ENCODE data around the gene THSD7B. TPM values are rescaled to one million over a fixed set of nuclear protein-coding genes. Genes with fewer than 3 reads are reported as not detected.

THSD7B gene
- total RNA-seq, 1 donor from 2014 or later, result 0.14 TPM

DNA sequence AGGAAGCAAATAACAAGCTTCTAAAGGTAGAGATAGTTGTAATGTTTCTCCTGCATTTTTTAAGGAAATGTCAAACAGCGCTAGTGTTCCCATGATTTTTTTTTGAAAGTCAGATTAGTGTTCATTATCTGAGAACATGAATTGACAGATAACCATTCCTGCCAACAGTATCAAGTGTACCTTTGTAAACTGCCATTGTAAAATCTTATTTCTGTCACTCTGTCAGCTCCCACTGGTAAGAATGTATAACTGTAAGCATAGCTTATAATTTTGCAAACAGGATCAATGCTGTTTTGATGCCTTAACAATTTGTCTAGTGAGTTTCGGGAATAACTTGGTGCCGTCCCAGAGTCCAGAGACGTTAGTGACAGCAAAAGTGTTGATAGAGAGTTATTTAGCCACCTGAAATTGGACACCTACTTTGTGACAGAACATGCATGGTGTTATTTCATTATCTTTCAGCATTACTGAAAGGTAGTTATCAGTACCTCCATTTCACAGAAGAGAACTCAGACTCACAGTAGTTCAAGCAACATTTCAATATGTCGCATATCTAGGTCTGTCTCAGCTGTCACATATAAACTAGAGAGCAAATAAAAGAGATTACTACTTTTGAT lies 221.4 kb downstream of the THSD7B start:
- no peak overlapping the region for H3K27ac ChIP-seq
- H3K27me3 ChIP-seq, result no peaks in the 10 kb centered on the region
- H3K9me3 ChIP-seq, result no peaks in the 10 kb centered on the region
- no peak for DNase-seq
- no peak for ATAC-seq
- TF ChIP-seq, protein P1, sequence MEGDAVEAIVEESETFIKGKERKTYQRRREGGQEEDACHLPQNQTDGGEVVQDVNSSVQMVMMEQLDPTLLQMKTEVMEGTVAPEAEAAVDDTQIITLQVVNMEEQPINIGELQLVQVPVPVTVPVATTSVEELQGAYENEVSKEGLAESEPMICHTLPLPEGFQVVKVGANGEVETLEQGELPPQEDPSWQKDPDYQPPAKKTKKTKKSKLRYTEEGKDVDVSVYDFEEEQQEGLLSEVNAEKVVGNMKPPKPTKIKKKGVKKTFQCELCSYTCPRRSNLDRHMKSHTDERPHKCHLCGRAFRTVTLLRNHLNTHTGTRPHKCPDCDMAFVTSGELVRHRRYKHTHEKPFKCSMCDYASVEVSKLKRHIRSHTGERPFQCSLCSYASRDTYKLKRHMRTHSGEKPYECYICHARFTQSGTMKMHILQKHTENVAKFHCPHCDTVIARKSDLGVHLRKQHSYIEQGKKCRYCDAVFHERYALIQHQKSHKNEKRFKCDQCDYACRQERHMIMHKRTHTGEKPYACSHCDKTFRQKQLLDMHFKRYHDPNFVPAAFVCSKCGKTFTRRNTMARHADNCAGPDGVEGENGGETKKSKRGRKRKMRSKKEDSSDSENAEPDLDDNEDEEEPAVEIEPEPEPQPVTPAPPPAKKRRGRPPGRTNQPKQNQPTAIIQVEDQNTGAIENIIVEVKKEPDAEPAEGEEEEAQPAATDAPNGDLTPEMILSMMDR (IDR thresholded peaks at IDR 0.05), result no peak
- intact Hi-C loops (cut with DNase I), result no loop called here
- no peak overlapping the region for H3K4me3 ChIP-seq
- H3K36me3 ChIP-seq, result no peaks in the 10 kb centered on the region
- no peaks in the 10 kb centered on the region for H3K4me1 ChIP-seq

DNA sequence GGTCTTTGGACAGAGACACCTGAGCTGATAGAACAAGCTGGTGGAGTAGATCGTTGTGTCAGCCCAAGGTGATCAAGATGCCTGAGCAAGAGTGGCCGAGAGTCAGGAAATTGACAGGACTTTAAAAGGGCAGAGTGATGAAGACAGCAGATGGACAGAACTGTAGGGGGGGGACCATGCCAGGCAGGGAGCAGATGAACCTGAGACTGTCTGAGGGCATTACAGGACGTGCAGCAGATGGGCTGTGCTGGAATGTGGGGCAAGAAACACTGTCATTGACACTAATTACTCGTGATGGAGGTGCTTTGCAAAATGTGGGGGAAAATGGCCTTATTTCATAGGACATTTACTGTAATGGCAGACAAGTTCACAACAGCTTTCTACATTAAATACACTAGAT lies 225.0 kb downstream of the THSD7B start:
- no peak overlapping the region for H3K27ac ChIP-seq
- intact Hi-C loops (cut with DNase I), result no loop called here
- H3K4me1 ChIP-seq, result no peaks in the 10 kb centered on the region
- H3K36me3 ChIP-seq, result no peaks in the 10 kb centered on the region
- TF ChIP-seq, protein P1 (IDR thresholded peaks at IDR 0.05), result no peak
- H3K9me3 ChIP-seq, result no peaks in the 10 kb centered on the region
- no peak overlapping the region for H3K4me3 ChIP-seq
- no peak for DNase-seq
- no peaks in the 10 kb centered on the region for H3K27me3 ChIP-seq
- ATAC-seq, result no peak

DNA sequence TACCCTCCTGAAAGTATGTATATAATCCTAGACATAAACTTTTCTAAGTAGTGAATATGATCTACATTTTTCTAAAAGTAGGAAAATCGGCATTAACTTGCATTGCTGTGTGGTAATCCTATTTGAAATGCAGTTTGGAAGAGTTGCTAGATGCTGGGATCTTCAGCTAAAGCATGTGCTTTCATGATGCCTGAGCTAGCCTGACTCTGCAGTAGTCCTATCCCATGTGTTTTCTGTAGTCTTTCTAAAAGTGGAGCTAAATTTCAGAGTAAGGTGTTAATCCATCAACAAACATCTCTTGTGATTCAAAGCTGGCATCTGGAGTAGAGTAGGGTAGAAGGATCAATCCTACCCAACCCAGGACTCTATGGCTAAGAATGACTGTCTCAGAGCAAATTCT lies 229.4 kb downstream of the THSD7B start:
- TF ChIP-seq, protein P1 (IDR thresholded peaks at IDR 0.05), result no peak
- Histone ChIP-seq H3K9me3 (no peaks in the 10 kb centered on the region), H3K27ac (no peak overlapping the region), H3K4me3 (no peak overlapping the region), H3K4me1 (no peaks in the 10 kb centered on the region), H3K27me3 (no peaks in the 10 kb centered on the region), H3K36me3 (no peaks in the 10 kb centered on the region)
- ATAC-seq (no peak), DNase-seq (no peak)
- intact Hi-C loops (cut with DNase I), result no loop called here

DNA sequence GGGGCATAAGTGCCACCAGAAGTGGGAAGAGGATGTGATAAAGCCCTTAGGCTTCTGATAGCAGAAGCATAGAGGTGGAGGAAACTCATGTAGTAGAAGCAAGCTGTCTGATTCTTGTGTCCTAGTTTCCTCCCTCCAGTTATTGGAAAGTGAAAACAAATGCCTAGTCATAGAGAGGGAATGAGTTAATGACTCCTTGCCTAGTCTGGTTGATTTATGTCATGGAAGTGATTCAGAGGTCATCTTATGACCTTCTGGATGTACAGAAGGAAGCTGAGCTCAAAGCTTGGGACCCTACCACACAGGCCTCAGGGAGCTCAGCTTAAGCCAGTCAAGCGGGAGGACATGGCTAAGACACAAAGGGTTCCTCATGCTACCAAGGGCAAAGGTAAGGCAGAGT lies 232.2 kb downstream of the THSD7B start:
- no peak for DNase-seq
- TF ChIP-seq, protein P1 (IDR thresholded peaks at IDR 0.05), result no peak
- Histone ChIP-seq H3K27ac (no peak overlapping the region), H3K36me3 (no peaks in the 10 kb centered on the region), H3K4me3 (no peak overlapping the region), H3K4me1 (no peaks in the 10 kb centered on the region), H3K27me3 (no peaks in the 10 kb centered on the region), H3K9me3 (no peaks in the 10 kb centered on the region)
- ATAC-seq, result no peak
- intact Hi-C loops (cut with DNase I), result no loop called here

DNA sequence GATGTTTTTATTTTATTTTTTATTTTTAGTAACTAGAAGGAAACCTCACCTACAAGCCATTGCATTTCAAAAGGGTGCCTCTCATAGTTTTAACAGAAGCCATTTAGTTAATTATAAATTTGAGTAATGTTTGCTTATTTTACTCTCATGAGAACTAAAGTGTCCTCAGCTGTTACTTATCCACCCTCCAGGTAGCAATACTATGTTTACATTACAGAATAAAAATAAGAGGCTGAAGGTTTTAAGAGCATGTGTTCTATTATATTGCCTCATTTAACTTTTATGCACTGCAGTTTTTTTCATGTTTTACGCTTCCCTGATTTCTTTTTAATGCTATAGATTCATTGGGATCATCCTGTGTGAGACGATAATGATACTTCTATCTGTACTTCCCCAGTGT lies 235.5 kb downstream of the THSD7B start:
- Histone ChIP-seq H3K9me3 (no peaks in the 10 kb centered on the region), H3K27ac (no peak overlapping the region), H3K36me3 (no peaks in the 10 kb centered on the region), H3K4me3 (no peak overlapping the region), H3K4me1 (no peaks in the 10 kb centered on the region), H3K27me3 (no peaks in the 10 kb centered on the region)
- ATAC-seq (peak; percentile 82), DNase-seq (no peak)
- intact Hi-C loops (cut with DNase I), result no loop called here
- TF ChIP-seq, protein P1 (IDR thresholded peaks at IDR 0.05), result no peak

DNA sequence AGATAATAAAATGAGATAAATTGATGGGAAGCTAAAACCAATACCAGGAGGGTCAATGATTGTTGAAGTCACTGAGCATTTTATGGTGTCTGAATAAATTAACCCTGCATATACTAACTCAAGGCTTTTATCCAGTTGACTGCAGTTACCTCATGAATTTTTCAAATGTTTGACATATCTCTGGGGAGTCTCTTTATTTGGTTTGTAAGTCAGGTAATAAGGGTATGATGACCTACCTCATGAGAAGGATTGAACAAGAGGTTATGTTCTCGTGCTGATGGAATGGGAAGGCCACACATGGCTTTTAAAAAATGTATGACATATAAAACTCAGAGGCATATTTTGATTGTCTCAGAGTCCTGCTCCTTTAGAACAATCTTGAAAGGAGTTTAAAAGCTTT lies 237.6 kb downstream of the THSD7B start:
- H3K4me3 ChIP-seq, result no peak overlapping the region
- TF ChIP-seq, protein P1 (IDR thresholded peaks at IDR 0.05), result no peak
- H3K9me3 ChIP-seq, result no peaks in the 10 kb centered on the region
- intact Hi-C loops (cut with DNase I), result no loop called here
- H3K27ac ChIP-seq, result no peak overlapping the region
- no peaks in the 10 kb centered on the region for H3K4me1 ChIP-seq
- H3K36me3 ChIP-seq, result no peaks in the 10 kb centered on the region
- H3K27me3 ChIP-seq, result no peaks in the 10 kb centered on the region
- DNase-seq (no peak), ATAC-seq (no peak)

All from upper lobe of right lung (tissue), 1 donor.